HG03025 (cell line): Measurements from ENCODE around the gene INHBC.

Experiments used
- ATAC-seq: cut with Tn5 transposase; IDR thresholded peaks from one replicate; pipeline ENCODE4 v1.9.1; 2021; ENCODE audit warnings: mild to moderate bottlenecking, moderate library complexity; ENCODE audit not compliant: unreplicated experiment, low FRiP score

Gene INHBC

GRCh38 chr12:57500213-57500612 is 65.6 kb downstream of the INHBC start:
- ATAC-seq = no peak
